Measurements from ENCODE around the gene POLR3A.
A peak's percentile ranks its signal among the peaks of the same experiment; 100 is the strongest.
"Not testable (repeated sequence)": the region's sequence is repeated elsewhere in the genome, so short reads cannot be mapped to it uniquely, and the experiment has no call there.

Gene POLR3A

DNA sequence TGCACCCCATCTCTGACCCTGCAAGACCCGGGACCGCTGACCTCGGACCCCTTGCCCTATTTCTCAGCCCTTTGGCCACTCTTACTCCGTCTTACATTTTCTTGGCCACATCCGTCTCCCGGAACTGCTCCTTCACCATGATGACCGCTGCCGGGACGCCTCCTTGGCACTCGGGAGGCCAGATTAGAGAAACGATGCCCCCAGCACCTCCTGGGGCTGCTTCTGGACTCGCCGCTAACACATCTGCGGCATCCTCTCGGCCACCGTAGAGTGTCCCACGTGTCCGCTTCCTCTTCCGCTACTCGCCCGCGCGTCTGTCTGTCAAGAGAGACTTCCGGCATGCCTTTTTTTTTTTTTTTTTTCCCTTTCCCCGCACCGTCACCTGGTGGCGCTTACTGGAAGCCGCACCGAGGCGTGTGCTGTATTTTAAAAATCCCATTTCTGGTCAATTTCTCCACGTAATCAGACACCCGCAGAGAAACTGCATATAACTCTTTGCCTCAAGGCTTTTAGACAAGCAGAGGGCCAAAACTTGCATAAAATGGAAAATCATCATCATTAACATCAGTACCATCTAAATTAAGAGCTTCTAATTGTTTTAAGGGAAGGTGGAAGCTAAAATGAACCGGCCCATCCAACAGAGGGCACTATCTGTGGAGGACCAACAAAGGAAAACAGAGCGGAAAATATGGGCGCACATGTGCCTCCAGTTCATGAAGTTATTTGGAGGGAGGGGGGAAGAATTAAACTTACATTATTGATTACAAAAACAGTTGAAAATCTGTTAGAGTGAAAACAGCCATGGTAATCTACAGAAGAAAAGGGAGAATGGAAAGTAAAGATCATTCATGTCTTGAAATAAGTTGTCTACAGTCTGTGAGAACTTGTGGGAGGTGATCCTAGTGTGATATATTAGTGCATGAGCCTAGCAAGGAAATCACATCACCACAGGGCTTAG is at the start of gene POLR3A:
POLR3A (minus strand) TSS at position 247 of the 958 bp plus-strand sequence; CDS start at position 139, 108 bp downstream.
- DNase-seq, result peak; percentile 88 to 91

DNA sequence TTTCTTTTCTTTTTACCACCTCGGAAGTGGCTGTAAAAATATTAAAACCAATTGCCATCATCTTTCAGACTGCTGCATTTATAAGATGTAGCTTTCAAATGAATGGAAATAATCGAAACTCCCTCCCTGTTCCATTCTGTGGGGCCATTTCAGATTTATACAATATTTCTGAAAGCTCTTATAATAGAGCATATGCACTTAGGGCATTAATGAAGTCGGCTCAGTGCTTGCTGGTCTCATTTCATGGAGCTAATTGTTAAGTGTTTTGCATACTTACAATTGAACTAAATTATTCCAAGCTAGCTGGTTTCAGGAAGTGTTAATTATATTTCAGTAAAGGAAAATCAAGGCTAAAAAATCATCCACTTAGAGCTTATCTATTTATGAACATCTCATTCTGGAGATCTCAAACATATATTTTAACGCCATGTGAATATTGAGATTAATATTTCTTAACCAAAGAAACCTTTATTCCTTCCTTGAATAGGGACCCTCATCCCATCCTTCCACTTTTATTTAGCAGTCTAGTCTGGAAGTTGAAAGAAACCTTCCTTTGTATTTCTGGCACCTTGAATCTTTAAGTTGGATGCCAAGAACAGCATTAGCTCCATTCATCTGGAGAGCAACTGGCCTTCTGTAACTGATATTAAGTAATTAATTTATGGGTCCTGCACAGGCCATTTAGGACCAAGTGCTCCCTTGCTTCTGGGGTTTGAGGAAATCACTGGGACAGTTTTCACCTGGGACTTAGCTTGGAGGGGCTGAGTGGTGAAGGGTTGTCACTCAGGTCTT is 49.4 kb upstream of the POLR3A start:
- DNase-seq, result no peak

DNA sequence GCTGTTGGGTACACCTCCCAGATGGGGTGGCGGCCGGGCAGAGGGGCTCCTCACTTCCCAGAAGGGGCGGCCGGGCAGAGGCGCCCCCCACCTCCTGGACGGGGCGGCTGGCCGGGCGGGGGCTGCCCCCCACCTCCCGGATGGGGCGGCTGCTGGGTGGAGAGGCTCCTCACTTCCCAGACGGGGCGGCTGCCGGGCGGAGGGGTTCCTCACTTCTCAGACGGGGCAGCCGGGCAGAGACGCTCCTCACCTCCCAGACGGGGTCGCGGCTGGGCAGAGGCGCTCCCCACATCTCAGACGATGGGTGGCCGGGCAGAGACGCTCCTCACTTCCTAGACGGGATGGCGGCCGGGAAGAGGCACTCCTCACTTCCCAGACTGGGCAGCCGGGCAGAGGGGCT is 46.5 kb upstream of the POLR3A start:
- DNase-seq, result not testable (repeated sequence)

DNA sequence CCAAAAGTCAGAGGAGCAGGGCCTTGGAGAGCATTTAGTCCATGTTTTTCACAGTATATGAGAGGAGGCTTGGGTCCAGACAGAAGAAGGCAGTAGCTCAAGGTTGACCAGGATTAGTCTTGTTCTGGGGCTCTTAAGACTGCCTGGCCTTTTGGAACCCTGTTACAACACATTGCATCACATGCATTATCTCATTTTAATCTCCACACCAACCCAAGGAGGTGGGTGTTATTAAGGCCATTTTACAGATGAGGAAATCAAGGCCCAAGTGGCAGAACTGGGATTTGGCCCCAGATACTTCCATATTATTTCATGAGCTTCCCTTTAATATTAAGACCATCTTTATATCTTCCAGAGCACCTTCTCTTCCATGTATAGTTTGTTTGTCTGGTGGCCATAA is 43.2 kb upstream of the POLR3A start:
- DNase-seq, result no peak

DNA sequence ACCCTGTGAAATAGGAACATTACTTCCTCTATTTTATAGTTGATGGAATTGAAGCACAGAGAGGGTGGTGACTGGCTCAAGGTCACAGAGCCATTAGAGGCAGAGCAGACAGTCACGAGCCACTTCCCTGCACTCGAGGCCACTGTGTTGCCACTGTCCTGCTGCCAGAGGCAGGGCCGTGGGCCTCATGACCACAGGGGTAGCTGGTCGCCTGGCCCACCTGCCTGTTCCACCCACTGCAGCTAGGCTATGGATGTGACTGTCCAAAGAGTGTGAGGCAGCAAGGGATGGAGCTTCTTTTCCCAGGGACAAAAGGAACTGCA is 42.5 kb upstream of the POLR3A start:
- DNase-seq, result no peak

DNA sequence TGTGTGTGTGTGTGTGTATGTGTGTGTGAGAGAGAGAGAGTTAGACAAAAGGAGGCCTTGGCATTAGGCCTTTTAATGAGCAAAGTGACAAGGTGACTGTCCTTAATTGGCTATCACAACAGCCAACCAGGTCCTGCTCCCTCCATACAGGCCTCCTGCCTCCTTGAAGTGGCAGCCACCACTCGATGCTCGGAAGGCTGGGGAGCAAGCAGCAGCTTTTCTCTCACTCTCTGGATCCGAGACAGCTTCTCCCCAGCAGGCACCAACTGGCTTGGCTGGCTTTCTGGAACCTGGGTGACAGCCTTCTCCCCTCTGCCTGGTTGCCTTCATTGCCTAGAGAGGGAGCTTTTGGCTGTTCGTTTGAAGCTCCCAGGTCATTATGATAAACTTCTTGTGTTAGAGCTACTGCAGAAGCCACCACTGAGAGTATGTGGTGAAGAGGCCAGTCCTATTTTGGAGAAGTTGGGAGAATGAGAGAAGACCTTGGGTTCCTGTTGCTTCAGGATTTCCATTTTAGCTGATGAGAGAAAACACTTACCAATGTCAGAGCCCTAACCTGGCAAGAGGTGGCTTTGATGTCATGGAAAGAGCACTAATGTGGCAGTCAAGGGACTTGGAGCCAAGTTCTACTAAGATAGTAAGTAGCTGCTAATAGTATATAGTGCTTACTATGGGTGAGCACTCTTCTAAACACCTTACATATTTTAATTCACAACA is 42.0 kb upstream of the POLR3A start:
- DNase-seq, result no peak

DNA sequence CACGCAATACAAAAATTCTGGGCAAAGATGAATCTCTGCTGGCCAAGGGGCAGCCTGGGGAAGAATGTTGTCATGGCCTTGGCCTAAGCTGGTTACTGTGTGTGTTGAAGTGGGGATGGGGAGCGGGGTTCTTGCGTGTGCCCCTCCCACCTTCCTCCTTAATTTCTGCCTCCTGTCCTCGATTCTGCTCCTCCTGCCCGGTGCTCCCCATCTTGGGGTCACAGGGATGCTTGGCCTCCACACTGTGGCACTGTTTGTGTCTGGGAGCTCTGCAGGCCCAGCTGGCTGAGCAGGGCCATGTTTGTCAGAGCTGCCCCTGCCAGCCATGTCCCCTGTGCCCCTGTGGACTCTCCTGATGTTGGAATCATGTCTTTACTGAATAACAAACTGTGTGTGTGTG is 41.4 kb upstream of the POLR3A start:
- no peak for DNase-seq

DNA sequence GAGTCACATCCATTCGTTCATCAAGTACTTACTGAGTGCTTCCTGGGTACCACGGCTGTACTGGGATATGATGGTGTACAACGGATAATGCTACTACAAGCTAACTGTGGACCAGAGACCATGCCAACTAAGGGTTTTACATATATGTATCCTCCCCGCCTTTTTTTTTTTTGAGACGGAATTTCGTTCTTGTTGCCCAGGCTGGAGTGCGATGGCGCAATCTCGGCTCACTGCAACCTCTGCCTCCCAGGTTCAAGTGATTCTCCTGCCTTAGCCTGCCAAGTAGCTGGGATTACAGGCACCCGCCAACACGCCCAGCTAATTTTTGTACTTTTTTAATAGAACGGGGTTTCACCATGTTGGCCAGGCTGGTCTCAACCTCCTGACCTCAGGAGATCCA is 40.7 kb upstream of the POLR3A start:
- not testable (repeated sequence) for DNase-seq

DNA sequence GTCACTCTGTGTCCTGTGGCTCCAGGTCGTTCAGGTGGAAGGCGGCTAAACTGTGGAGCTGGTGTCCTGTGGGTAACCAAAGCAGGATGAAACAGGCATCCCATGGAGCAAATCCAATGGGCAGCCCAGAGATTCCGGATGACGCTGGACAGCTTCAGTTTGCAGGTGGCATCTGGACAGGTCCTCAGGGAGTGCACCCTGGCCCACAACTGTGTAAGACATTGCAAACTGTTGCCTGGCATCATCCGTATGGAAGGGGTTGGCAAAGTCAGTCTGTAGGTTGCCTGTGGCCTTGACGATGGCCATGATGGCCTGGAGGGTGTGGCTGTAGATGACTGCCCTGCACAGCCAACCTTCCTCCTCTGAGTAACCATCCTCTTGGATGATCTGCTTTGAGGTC is 39.8 kb upstream of the POLR3A start:
- no peak for DNase-seq

DNA sequence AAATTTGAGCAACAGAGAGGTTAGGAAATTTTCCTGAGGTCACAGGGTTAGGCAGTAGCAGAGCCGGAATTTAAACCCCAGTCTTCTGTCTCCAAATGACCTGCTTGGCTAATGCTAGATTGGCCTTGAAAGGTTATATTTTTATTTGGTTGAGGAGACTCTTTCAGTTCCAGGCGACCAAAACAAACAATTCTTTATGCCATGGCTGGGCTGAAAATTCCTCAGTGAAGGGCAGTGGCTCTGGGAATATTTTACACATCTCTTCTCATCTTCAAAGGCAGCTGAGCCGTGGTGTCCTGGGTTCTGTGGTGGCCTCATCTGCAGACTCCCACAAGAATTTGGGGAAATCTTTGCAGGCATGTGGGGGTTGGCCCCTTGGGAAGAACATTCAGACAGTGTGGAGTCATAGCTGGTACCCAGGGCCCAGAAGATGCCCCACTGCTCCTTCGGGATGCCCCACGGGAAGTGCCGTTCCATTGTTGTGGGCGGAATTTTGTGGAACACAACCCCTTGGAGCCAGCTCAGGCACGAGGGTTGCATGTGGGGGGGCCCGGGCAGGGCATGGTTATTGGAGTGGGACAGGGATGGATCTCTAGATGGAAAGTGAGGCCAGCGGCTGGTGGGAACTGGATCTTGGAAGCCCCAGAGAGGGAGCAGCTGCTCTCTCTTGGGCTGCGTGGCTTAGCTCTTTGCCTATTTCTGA is 37.6 kb upstream of the POLR3A start:
- no peak for DNase-seq

DNA sequence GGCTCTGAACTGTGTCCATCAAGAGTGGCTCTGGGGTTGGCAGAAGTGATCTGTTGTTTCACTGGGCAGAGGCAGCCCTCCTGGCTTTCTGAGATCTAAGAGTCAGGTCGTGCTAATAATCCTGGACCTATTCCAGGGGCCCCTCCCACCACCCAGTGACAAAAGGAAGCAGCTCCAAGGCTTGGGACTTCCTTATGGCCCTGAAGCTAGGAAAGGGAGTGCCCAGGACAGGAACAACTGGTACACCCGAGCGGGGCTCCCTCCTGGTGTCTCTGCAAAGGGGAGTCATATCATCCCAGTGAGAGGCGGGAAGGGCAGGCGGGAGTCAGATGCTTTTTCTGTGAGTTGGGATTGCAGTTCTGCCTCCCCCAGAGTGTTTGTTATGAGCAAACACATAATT is 36.7 kb upstream of the POLR3A start:
- no peak for DNase-seq

DNA sequence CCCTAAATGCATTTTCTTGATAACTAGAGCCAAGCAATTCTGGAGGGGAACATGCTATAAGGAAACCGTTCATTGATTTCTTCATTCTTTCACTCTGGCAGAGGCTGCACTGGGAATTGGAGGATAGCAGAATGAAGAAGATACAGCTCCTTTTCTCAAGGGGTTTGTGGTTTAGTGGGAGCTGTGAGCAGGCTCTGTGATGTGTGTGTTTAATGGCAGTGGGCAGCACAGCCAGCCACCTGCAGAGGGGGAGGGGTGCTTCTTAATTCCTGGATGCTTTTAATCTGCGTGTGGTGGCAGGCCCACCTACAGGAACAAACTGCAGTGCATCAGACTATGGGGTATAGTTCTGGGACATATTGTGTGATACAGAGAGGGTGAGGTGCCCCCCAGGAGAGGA is 36.3 kb upstream of the POLR3A start:
- DNase-seq, result no peak

DNA sequence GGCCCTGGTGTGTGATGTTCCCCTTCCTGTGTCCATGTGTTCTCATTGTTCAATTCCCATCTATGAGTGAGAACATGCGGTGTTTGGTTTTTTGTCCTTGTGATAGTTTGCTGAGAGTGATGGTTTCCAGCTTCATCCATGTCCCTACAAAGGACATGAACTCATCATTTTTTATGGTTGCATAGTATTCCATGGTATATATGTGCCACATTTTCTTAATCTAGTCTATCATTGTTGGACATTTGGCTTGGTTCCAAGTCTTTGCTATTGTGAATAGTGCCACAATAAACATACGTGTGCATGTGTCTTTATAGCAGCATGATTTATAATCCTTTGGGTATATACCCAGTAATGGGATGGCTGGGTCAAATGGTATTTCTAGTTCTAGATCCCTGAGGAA is 35.6 kb upstream of the POLR3A start:
- DNase-seq, result not testable (repeated sequence)

DNA sequence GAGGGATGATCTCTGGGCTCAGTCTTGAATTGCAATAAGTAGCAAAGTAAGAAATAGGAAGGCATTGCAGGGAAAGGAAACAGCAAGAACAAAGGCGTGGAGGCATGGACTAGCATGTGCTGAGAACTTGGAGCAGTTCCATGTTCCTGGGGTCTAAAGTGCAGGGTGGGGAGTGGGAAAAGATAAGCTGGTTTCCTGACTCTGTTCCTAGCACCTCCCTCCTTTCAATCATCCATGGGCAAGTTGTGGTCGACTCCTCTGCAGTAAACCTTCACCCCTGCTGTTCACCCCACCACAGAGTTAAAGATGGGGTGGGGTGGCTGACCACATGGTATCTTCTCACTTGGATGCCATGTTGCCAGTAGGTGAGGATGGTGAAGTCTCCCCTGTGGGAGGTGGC is 33.9 kb upstream of the POLR3A start:
- DNase-seq, result no peak

DNA sequence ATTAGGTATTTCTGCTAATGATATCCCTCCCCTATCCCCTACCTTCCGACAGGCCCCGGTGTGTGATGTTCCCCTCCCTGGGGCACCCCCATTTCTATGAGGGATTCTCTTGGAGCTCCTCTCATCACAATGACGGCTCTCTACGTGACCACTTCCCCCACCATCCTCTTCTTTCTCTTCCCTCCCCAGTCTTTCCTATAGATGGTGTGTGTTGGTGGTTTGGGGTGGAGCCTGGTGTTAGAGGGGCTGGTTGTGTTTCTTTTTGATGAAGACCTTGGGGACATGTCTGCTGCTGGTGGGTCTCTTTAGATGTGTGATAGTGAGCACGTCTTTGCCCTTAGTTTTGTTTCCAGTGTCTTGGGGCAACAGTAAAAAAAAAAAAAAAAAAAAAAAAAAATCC is 33.0 kb upstream of the POLR3A start:
- DNase-seq, result no peak

DNA sequence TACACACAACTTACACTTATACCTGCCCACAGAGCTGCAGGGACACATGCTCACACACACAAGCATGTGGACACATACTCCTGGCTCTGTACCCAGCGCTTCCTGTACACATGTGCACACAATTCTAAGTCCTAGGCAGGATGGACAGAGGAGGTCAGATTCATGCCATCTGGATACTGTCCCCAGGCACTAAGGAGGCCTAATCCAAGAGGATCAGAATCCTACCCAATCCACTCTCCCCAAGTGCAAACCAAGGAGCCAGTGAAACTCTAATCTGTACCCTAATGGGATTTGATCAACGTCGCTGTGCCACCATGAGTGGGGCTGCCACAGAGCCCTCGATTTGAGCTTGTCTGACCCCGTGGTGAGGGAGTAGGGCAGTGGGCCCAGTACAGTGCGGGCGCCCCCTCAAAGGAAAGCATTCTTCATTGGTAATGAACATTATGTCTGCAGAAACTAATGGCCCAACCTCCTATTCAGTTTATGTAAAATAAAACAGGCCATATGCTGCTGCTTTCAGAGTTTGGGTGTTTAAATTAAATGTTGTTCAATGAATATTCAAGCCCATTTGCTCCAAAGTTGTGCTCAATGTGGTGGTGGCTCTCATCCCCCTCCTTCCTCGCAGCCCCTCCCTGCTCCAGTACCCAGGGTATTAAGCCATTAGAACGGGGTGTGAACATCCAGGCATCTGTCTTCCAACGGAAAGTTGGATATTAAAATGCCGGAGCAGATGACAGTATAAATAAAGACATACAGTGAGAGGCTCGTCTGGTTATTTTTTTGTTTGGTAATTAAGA is 30.8 kb upstream of the POLR3A start:
- no peak for DNase-seq

DNA sequence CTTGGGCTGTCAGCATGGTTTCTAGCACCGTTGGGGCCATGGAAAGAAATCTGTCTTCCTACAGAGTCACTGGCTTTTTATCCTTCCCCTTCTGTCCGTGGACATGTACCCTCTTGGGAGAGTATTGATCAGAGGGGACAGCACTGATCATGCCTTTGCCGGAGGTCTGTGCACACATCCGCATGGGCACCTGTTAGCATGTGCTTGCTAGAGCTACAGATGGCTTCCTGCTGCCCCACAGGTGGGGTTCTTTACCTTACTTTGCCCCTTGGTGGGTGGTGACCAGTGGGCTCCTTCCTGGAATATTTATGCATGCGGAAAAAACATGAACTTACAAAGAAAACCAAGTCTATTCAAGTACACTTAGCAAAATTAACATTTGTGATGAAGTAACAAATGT is 29.2 kb upstream of the POLR3A start:
- DNase-seq, result no peak

DNA sequence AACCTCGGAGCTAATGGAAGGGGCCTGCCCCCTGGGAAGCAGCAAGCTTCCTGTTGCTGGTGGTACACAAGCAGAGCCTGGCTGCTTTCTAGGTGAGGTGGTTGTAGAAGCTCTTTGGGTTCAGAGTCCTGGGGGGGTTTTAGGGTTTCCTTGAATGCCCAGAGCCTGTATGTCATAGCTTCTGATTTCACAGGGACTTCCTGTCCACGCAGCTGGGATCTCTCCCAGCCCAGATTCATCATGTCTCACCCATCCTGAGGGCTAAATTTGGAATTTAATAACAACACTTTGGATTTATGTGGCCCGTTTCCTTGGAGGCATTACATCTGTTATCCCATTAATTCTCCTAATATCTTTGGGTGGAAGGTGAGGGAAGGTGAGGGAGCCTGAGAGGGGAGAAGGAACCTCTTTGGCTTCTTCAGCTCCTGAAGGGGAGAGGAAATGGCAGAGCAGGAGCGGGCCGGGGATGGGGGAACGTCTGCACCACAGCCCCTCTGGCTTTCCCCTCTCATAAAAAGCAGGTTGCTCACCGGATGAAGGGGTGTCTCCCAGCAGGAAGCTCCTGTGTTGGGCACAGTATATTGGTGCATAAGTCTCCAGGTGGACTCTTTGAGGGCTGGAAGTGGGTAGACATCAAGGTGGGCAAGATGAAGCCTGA is 24.0 kb upstream of the POLR3A start:
- DNase-seq, result no peak

DNA sequence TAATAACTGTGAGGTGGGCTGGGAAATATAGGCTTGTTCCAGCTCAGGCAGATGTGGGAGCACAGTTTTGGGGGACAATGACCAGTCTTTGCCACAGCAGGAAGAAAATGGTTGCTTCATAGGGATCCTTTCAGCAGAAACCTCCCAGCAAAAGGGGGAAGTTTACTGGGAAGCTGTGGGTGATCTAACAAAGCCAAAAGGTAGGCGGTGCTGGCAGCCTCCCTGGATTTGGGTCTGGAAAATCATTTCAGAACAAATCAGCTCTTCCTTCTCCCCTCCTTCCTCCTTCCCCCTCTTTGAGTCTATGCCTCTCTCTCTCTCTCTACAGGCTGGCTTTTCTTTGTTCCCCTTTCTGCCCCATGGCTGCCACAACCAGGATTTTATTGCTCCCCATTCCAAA is 20.5 kb upstream of the POLR3A start:
- no peak for DNase-seq

DNA sequence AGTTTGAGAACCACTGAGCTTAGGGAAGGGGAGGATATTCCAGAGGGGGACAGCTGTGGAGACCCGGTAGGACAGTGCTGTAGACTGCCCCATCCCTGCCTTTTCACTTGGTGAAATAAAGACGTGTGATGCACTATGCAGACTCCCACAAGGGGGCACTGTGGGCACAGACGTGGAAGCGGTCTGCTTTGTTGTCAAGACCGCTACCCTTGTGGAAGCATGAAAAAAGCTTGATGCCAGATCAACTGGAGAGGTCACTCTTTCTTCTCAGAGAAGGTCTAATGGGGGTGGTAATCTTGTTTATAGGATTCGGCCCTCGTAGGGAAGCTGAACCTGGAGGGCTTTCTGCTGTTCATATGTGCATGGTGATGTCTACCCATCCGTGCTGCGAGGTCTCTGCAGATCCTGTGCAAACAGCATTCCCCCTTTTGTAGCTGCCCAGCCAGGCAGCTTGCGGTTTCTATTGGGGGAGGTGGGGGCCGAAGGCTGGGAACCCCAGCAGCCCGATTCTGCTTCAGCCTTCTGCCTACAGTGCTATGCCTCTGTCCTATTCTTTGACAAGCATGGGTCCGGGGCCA is 18.1 kb upstream of the POLR3A start:
- DNase-seq, result peak; percentile 70 to 82

DNA sequence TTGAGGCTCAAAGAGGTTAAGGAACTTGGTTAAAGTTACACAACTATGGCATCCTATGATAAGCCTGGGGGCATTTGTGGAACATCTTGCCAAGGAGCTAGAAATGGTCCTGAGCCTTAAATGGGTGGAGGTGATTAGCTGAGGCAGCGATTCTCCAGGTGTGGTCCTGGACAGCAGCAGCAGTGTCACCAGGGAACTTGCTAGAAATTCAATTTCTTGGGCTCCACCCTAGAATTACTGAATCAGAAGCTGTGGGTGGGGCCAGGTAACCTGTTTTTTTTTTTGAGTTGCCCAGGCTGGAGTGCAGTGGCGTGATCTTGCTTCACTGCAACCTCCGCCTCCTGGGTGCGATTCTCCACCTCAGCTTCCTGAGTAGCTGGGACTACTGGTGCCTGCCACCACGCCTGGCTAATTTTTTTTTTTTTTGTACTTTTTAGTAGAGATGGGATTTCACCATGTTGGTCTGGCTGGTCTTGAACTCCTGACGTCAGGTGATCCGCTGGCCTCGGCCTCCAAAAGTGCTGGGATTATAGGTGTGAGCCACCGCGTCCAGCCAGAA is 17.5 kb upstream of the POLR3A start:
- DNase-seq, result no peak
